Transverse colon (tissue), 4 donors: ENCODE data around the gene ADK.

ENCODE experiments used
- CTCF ChIP-seq, 5 experiments: fragments of 200-600 bp in 3 of 5; fragments of 450-650 bp in 2 of 5; sonication (generic) in 3 of 5; IDR thresholded peaks; 1 replicate in 2 of 5; 2 replicates in 3 of 5; pipeline ENCODE4 v1.5.1; 2016 to 2017; ENCODE audit warnings: antibody characterized with exemption in 5 of 5, inconsistent platforms in 3 of 5, mild to moderate bottlenecking in 2 of 5, moderate library complexity in 1 of 5
- POLR2A ChIP-seq: fragments of 450-650 bp; IDR thresholded peaks from one replicate; pipeline ENCODE4 v1.6.1; 2016; ENCODE audit warnings: antibody characterized with exemption, mild to moderate bottlenecking, moderate library complexity
- POLR2AphosphoS5 ChIP-seq, 3 donors: sonication (generic); formaldehyde crosslinking; IDR thresholded peaks; one replicate each; pipeline ENCODE4 v1.6.1; 2016; ENCODE audit warnings: antibody characterized with exemption in 3 of 3

GRCh38 chr10:74186678-74187077 is 35.7 kb downstream of the ADK start:
- TF ChIP-seq CTCF (IDR thresholded peaks at IDR 0.05) (no peak), POLR2AphosphoS5 (IDR thresholded peaks at IDR 0.05) (no peak), POLR2A (no peak)
